ENCODE results near the gene ZRANB2.

The ZRANB2 gene, protein sequence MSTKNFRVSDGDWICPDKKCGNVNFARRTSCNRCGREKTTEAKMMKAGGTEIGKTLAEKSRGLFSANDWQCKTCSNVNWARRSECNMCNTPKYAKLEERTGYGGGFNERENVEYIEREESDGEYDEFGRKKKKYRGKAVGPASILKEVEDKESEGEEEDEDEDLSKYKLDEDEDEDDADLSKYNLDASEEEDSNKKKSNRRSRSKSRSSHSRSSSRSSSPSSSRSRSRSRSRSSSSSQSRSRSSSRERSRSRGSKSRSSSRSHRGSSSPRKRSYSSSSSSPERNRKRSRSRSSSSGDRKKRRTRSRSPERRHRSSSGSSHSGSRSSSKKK

DNA sequence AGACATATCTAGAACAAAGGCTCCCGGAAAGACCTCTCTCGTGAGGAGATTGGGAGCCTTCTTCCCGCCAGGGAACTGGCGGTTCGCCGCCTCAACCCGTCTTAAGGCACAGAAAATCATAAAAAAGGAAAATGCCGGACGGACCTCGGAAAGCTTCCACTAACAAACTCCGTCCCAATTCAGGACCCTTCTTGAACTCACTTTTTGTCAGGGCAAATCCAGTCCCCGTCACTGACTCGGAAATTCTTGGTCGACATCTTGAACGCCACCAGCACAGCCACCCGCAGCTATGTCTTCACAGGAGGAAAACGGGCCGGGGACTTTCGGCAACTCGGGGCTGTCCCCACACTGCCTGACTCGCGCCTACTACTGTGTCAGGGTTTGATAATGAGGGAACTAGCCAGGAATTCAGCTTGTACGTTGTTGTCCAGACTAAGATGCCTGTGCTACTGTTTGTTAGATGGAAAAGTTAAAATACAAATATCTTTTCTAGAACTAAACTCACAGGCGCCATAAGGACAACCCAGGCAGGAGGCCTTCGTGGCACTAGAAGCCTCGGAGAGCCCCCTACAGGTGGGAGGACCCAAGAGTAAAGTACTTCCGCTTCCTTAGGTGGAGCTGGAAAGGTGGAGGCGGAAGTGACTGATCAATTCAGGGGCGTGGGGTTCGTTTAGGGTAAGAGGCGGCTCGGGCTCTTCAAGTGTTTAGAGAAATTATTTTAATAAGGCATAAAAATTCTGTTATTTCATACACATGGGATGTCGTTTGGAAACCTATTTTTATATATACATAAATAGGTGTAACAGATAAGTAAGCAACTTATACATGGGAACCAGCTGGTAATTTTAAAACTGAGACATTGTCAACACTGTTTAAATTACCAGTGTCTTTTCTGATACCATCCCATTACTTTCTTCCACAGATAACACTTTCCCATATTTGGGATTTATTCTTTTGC lies at the start of gene ZRANB2:
Gene ZRANB2 (minus strand): TSS at position 297 of the 958 bp plus-strand sequence. CDS start 40 bp downstream, at position 257.
- DNase-seq: peak; percentile 93

DNA sequence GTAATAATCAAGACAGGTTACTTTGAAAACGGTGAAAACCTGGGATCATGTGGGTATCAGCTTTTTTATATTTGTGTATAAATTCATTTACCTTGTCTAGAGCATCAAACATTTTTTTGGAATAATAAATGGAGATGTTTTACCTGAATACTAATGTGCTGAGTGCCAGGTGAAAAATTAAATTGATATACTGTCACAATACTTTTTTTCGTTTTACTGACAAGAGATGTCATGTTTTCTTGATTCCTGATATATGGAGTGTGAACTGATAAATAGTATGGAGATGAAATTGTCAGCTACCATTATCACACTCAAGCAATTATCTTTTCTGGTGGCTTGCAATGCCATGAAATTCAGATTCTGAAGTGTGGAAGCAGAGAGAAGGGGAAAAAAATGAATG lies 47.2 kb upstream of the ZRANB2 start:
- no peak for DNase-seq

DNA sequence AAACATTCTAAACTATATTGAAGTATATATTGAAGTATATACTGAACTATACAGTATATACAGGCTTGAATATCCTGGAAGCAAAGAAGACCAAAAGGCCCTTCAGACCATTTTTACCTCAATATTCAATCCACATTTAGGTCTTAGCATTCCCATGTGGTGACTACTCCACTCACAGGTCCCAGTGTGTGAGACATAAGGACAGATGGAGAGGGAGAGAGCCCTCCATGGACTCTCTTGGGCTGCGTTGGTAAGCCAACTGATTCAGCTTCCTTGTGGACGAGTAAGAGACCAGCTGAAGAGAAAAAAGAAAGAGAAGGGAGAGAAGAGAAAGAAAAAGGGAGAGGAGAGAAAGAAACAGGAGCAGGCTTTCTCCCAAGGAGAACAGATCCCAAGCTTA lies 37.3 kb upstream of the ZRANB2 start:
- no peak for DNase-seq

DNA sequence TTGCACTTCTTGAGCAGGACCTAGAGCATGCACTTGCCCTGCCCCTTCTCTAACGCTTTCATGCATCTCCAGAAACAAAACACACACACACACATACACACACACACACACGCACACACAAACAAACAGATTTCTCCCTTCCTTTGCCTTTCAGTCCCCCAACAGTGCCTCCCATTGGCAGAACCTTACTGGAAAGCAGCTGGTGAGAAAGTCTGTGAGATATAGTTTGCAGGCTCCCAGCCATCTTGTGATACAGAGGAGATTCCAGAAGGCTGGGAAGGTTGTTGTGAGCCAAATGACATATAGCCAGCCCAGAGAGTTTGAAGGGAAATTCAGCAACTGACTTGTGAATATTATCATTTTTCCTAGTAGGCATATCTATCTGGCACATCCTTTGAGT lies 35.9 kb upstream of the ZRANB2 start:
- no peak for DNase-seq

DNA sequence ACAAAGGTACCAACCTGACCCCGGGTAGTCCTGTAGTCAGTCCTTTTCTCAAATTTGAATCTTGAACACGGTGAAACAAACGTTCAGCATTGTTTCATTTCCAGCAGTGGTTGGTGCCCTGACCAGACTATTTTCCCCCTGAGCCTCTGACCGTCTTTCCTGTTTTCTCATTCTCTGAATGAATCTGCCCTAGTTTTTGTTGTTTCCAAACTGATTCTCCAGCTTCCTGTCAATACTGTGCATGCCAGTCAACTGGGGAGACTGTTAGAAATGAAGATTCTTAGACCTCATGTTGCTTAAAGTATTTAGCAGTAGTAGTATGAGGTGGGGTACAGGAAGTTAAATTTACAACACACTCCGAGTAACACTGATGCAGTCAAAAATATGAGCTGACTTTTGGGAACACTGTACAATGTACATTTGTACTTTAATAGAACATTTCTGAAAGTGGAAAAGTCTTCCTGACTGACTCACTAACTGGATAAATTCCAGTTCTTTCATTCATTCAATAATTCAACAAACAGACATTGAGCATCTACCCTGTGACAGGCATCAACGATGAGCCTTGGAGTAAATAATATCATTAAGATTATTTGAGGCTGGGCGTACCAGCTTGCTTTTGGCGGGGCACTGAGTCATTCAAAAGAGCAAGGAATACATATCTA lies 26.0 kb upstream of the ZRANB2 start:
- no peak for DNase-seq

DNA sequence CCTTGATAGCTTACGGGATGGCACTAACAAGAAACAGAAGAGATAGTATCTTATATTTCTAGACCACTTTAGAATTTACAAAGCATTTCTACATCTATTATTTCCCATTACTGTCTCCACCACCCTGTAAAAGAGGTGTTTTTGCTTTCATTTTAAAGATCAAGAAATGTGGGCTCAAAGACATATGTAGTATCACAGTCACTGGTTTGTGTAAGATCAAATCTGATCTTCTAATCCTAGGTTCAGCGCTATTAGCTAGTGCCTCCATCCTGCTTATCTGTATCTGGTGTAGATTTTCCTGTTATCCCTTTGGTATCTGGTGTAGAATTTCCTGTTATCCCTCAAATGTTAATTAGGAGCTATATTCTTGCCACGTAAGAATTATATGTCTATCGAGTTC lies 23.6 kb upstream of the ZRANB2 start:
- DNase-seq: no peak

DNA sequence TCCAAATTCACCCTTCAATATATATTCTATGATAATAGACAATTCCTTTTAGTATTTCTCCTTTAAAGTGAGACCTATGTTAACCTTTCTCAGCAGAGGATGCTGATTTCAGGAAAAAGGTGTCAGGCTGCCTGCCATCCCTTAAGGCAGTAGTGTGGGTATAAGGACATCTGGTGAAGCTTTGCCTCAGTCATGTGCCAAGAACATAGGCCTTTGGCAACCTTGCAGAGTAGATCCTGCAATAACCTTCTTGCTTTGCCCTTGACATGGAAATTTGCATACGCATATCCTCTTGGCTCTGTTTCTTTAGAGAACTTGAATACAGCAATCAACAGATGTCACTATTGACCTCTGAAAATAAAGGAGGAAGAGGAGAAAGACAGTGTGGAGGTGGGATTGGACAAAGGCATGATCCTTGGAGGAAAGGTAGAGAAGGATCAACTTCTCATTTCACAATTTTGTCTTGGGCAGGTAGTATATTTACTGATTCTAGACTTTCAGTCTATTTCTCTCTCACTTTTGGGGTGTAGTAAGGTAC lies 21.1 kb upstream of the ZRANB2 start:
- DNase-seq: no peak

DNA sequence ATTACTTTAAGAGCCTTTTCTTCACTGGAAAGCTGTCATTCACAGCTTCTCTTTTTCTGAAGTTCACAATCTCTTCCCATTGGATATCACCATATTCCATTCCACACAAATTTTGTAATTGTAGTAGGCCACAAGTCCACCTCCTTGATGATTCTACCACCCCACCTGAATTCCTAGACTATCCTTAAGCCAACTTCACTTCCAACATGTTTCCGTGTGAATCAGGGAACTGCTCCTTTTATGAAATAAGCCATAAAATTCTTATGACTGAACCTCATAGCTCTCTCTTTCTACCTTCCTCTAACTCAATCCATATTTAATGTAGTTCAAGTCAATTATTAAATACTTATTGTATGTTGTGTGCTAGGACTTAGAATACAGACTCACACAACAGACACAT lies 16.6 kb upstream of the ZRANB2 start:
- no peak for DNase-seq

DNA sequence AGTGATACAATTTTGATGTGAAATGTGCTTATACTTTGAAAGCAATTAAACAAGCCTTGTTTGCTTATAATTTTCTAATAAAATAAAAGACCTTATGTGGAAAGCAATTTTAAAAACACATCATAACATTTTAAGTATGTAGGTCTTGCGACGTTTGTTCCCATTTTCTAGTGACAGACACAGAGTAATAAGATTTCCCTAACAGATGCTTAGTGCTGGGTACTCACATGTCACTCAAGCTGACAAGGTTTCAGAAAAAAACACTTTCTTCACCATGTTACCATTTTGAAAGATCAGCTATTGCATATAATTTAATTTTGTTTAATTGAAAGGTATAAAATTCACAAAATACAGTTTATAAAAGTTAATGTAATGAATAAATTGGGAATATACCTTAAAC lies 14.1 kb upstream of the ZRANB2 start:
- no peak for DNase-seq

DNA sequence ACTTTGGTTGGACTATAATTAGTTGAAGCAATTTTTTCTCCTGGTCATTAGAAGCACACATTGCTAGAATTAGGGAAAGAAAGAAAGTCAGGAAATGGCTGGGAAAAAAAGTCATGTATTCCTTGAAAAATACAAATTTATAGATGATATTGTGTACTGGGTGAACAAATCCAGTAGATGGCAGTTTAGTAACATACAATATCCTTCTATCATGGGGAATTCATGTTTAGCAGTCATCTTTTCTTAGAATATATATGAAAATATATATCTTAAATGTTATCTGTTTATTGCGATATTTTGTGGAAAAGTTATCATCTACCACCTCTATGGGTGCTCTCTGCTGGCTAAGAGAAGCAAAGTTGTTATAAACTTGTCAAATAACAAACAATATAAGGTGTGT lies 13.1 kb upstream of the ZRANB2 start:
- DNase-seq: no peak

DNA sequence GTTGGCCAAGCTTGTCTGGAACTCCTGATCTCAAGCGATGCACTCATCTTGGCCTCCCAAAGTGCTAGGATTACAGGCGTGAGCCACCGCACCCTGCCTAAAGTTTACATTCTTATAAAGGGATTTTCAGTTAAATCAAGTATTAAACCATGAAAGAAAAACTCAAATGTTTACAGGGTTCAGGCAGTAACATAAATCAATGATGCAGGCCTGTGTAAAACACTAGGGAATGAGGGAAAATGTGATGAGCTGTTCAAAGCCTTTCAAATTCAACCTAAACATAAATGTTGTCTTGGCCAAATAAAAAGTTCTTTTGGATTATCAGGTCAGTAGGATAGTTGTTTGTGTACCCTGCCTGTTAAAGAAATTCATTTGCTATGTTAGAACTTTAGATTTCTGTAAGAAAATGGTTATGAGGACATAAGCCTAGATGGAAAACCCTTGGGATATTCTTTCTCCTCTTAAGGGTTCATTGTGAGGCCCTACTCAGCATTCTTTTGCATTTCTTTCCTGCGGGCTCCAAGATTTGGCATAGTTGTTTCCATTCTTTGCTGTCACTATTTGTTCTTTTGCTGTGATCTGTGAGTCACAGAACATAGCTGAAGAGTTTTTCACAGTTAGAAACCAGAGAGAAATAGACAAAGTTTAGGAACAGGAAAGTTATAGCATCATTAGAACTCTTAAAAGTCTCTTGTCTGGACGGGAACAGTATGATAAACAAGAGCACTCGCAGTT lies 8.9 kb upstream of the ZRANB2 start:
- DNase-seq: no peak

DNA sequence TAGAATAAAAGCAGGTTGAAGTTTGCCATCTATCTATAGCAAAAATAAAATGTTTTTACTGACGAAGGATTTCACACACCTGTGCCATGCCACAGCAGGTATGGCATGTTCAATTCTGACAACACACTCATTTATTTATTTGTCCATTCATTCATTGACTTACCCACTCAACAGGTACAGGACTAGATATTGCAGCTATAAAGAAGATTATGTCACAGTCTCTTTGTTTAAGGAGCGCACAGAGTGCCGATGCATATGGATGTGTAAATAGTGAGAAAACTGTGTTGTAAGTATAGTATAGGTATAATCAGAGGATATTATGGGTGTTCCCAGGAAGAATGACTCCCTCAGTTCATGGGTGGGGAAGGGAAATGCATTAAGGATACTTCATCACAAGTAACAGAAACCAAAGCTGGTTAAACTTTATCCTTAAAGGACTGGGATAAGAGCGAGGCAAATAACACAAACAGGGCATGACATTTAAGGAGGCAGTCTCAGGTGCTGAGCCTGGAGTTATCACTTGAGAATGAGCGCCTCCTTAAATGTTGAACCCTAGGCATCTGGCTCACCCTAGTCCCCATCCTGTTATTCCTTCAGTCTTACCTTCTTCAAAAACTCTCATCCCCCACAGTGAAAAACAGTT lies 7.9 kb upstream of the ZRANB2 start:
- no peak for DNase-seq

DNA sequence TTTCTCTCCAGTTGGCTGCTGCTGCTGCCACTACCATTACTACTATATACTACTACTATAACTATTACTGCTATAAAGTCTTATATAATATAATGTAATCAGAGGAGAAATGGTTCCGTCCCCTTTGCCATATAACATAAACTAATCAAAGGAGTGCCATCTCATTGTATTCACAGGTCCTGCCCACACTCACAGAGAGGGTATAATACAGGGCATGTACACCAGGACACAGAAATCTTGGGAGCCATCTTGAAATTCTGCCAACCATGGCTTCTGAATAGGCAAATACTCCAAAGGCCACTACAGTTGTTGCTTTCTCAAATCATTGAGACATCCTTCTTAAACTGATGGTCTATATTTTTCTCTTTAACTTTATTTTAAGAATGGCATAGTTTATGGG lies 6.9 kb upstream of the ZRANB2 start:
- no peak for DNase-seq

DNA sequence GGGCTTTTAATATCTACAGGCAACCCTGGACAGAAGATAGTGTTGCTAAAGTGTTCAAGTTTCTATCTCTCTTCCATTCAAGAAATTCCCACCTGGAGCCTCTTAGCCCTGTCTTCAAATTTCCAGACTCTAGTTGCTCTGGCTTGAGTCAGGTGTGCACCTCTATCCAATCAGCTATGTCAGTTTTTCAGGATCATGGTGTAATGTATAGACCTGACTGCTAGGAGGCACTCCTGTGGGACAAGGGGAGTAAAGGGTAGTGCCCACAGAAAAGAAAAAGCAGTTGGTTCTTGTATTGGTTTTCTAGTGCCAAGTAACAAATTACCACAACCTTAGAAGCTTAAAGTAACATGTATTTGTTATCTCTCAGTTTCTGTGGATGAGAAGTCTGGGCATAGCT lies 6.2 kb upstream of the ZRANB2 start:
- DNase-seq: no peak

DNA sequence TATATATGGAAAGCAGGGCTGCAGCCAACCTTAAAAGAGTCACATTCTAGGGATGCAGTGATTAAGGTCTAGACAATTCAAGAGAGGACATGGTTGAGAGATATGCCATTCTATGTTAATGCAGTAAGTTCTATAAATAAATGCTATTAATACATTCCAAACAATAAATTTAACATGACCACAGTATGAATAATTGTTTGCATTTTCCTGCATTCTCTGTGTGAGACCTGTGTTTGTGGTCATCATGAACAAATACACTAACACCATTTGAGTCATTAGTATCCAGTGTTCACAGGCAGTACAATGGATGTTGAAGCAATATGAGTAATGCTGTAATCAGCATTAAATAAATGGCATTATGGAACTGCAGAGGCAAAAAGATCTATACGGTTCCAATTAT lies 5.5 kb upstream of the ZRANB2 start:
- no peak for DNase-seq

DNA sequence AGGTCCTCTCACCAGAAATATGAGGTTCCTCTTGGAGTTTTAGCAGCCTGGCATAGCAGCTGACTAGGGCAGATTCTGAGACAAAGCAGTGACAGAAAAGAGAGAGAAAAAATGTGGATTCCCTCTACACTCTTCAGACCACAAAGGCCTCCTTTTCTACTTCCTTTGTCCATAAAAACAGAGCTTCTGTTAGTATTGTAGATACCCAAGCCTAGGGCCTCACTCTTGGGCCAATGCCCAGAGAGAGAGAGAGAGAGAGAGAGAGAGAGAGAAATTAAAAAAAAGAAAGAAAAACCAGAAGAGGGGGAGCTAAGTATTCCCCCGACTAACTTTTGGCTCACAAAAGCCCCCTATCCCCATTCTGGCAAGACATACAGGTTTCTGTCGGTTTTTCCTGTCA lies 2.4 kb upstream of the ZRANB2 start:
- no peak for DNase-seq

DNA sequence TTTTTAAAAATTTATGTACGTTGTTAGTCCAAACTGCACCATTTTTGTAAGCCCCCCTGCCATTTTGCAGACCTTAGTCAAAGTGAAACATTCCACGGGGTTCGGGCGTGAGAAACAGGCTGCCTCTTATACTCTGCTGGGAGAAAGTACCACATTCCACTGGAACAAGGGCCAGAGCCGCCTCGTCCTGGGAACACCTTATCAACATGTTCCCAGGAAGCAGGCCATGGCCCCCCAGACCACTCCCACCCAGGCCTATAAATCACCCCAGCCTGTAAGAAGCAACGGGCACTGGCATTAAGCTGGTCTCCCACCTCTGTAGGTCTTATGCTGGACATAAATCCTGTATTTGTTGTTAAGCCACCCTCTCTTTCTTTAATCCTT lies 854 bp upstream of the ZRANB2 start:
- DNase-seq: no peak

DNA sequence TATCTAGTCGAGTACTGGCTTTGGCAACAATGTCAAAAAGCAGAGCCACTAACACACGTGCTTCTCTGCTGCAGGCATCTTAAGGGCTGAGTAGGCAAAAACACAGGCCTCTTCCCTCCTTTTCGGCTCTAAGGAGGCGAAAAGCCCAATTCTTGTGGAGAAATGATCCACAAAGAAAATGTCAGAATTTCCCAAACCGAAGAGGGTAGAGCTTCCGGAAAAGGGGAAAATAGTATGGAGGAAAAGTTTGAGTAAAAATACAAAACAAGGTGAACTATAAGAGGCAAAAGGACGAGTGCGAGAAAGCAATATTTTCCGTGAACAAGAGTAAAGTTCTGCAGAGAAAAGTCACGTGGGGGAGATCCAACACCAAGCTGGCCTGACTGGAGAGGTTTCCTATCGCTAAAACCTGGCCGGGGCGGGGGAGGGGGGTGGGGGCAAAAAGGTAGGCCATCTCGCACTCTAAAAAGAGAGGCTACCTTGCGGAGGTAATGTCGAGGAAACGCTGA lies 551 bp downstream of the ZRANB2 start:
- no peak for DNase-seq

DNA sequence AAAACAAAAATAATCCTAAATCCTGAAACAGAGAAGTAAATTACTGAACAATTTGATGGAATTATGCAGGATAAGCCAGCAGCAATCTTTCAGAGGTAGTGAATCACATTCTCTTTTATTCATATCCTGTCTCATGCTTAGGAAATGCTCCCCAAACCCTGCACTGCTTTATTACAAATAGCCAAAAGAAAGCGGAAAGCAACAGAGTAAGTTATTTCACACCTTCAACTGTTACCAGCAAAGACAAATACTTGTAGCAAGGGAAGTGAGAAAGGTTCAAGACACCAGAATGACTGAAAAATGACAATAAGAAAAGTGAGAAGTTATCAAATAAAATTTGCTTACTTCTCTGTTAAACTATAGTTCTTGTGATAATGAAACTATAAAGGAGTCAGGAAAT lies 6.2 kb downstream of the ZRANB2 start:
- DNase-seq: no peak

DNA sequence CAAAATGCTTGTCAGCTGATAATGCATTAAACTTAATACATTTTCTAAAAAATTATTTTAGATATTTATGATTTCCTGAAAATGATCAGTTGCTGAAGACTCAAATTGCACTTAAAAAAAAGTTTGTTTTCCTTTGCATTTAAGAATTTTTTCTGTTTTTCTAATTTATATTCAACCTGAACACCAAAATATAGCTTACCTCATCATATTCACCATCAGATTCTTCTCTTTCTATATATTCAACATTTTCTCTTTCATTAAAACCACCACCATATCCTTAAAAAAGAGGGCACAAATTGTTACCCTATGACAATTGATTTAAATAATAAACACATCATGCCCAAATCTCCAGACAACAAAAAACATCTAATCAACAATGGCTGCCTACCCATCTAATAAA lies 8.6 kb downstream of the ZRANB2 start:
- DNase-seq: no peak

DNA sequence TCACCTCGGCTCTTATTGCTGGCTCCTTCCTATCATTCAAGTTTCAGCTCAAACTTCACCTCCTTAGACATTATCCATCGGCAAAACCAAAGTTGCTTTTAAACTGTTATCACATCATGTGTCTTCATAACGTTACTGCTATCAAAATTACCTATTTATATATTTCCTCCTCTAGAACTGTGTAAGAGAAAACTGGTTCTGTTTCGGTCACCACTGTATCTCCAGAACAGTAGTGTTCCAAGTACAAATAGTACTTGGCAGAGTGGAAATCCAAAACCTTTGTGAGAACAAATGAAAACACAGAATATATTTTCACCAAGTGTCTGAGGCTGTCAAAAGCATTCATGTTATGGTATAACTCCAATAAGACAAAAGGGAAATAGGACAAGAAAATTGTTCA lies 9.1 kb downstream of the ZRANB2 start:
- no peak for DNase-seq
